ENCODE data around the gene BICRAL.

- TF ChIP-seq EZH2phosphoT487 (IDR thresholded peaks at IDR 0.05; ENCODE audit: borderline replicate concordance, low read length) = no peak
- no peak for TF ChIP-seq CTCF (IDR thresholded peaks at IDR 0.05; ENCODE audit: low read depth, low read length, poor library complexity, severe bottlenecking)
These were observed 38.9 kb downstream of the BICRAL start for GRCh38 chr6:42820512-42821340.
